GM12878 (cell line): Measurements from ENCODE around the gene PSME3IP1. TPM values are rescaled to one million over a fixed set of nuclear protein-coding genes. Genes with fewer than 3 reads are reported as not detected.

Source experiments
- ATAC-seq: fragments of 200-7000 bp; cut with Tn5 transposase; 3 replicates; pipeline ENCODE4 v1.9.1; 2020; ENCODE audit warnings: mild to moderate bottlenecking, moderate library complexity
- BruUV-seq: library from RNA; stranded (reverse); fragments of 400-500 nt; replicated peaks from 2 replicates; lab custom pipeline; 2021; lab: Mats Ljungman, UMichigan
- CTCF ChIA-PET: fragments of 300-600 bp; sonication (Branson Sonifier 250); formaldehyde crosslinking; extraction: SDS; loops from one replicate; lab custom pipeline; 2021; ENCODE audit warnings: inconsistent platforms; lab: Yijun Ruan, JAX
- POLR2A ChIA-PET: fragments of 350-600 bp; formaldehyde crosslinking; extraction: SDS; loops from one replicate; lab custom pipeline; 2021; ENCODE audit warnings: inconsistent platforms; lab: Charles Lee
- RAD21 ChIA-PET: fragments of 300-600 bp; sonication (Branson Sonifier 250); formaldehyde crosslinking; loops from one replicate; lab custom pipeline; 2023; ENCODE audit warnings: antibody characterized with exemption; ENCODE audit not compliant: unreplicated experiment; lab: Charles Lee
- SMC1A ChIA-PET: fragments of 300-600 bp; sonication (Branson Sonifier 250); formaldehyde crosslinking; loops from one replicate; lab custom pipeline; 2023; ENCODE audit not compliant: unreplicated experiment, uncharacterized antibody; lab: Charles Lee
- DNase-seq: peaks from one replicate; pipeline ENCODE4 v3.0.0-alpha.2; 2011; ENCODE audit warnings: low read depth, low spot score
- FAIRE-seq: peaks from 3 replicates; lab custom pipeline; 2011; peaks lifted over from hg19 to GRCh38; lab: Jason Lieb, UNC
- H2AFZ ChIP-seq: 2 replicates; pipeline ENCODE4 v1.6.0; 2011; ENCODE audit warnings: low read depth, low read length, control low read depth; ENCODE audit not compliant: control insufficient read depth
- H3K27ac ChIP-seq: 2 replicates; pipeline ENCODE4 v1.5.1; 2011; ENCODE audit warnings: control low read depth; ENCODE audit not compliant: control insufficient read depth, insufficient read depth
- H3K27me3 ChIP-seq, 2 experiments: replicated peaks in 1 of 2; 2 replicates each; pipeline versions ENCODE4 v1.6.0 to v1.6.1; 2011; ENCODE audit warnings: low read length in 1 of 2; ENCODE audit not compliant: control insufficient read depth in 2 of 2, insufficient read depth in 2 of 2
- H3K36me3 ChIP-seq, 2 experiments: 2 replicates each; pipeline ENCODE4 v1.5.1; 2011; ENCODE audit warnings: low read length in 1 of 2; ENCODE audit not compliant: control insufficient read depth in 2 of 2, insufficient read depth in 2 of 2
- H3K4me1 ChIP-seq: 2 replicates; pipeline ENCODE4 v1.6.1; 2011; ENCODE audit warnings: mild to moderate bottlenecking, low read length, moderate library complexity, mixed read lengths; ENCODE audit not compliant: control insufficient read depth, insufficient read depth
- H3K4me2 ChIP-seq: 2 replicates; pipeline ENCODE4 v1.6.0; 2011; ENCODE audit warnings: control low read depth; ENCODE audit not compliant: control insufficient read depth, insufficient read depth
- H3K4me3 ChIP-seq: fragments of 200-600 bp; sonication (generic); 2 replicates; pipeline ENCODE4 v1.5.1; 2016
- H3K79me2 ChIP-seq: 2 replicates; pipeline ENCODE4 v1.6.0; 2011; ENCODE audit warnings: low read length; ENCODE audit not compliant: control insufficient read depth, insufficient read depth
- H3K9ac ChIP-seq: 2 replicates; pipeline ENCODE4 v1.8.0; 2011; ENCODE audit warnings: low read length, control low read depth, mixed read lengths; ENCODE audit not compliant: control insufficient read depth, insufficient read depth
- H3K9me3 ChIP-seq: replicated peaks from 3 replicates; pipeline ENCODE4 v1.5.1; 2011; ENCODE audit warnings: mild to moderate bottlenecking, low read length; ENCODE audit not compliant: control insufficient read depth, insufficient read depth
- H4K20me1 ChIP-seq: 2 replicates; pipeline ENCODE4 v1.6.0; 2011; ENCODE audit not compliant: control insufficient read depth, insufficient read depth
- ASH2L ChIP-seq: fragments of 300-600, 200-600 bp; sonication (generic); IDR thresholded peaks from 2 replicates; pipeline ENCODE4 v1.6.1; 2017; ENCODE audit warnings: low read depth, mild to moderate bottlenecking, borderline replicate concordance
- EP300 ChIP-seq, 2 experiments: fragments of 150-350 bp in 1 of 2; IDR thresholded peaks; 2 replicates each; pipeline ENCODE4 v1.6.1; 2011 to 2012; ENCODE audit warnings: low read depth in 2 of 2, low read length in 2 of 2, borderline replicate concordance in 1 of 2, improper control_type of control experiment in 1 of 2, inconsistent platforms in 1 of 2; ENCODE audit not compliant: control insufficient read depth in 1 of 2
- ETV6 ChIP-seq, 2 experiments: fragments of 450-650 bp in 1 of 2; IDR thresholded peaks in 1 of 2; conservative IDR thresholded peaks in 1 of 2; 2 replicates each; pipeline ENCODE4 v1.6.1; 2014; ENCODE audit warnings: antibody characterized with exemption in 1 of 2, borderline replicate concordance in 1 of 2, low read depth in 1 of 2, mild to moderate bottlenecking in 1 of 2, moderate library complexity in 1 of 2
- IRF3 ChIP-seq: fragments of 450-650 bp; IDR thresholded peaks from 2 replicates; pipeline ENCODE4 v1.6.1; 2014; ENCODE audit warnings: mild to moderate bottlenecking
- MYC ChIP-seq: IDR thresholded peaks from 2 replicates; pipeline ENCODE4 v1.6.1; 2011; ENCODE audit warnings: mild to moderate bottlenecking, low read length, moderate library complexity, inconsistent platforms; ENCODE audit not compliant: insufficient read depth, insufficient replicate concordance, insufficient read length, severe bottlenecking
- SIX5 ChIP-seq: IDR thresholded peaks from 2 replicates; pipeline ENCODE4 v1.6.1; 2011; ENCODE audit warnings: mild to moderate bottlenecking, low read depth, low read length, moderate library complexity; ENCODE audit not compliant: severe bottlenecking
- ZZZ3 ChIP-seq: IDR thresholded peaks from 2 replicates; pipeline ENCODE4 v1.6.1; 2011; ENCODE audit warnings: low read depth; ENCODE audit not compliant: control insufficient read depth, insufficient read length
- WGBS: methylation state at CpG from one replicate; pipeline ENCODE4 v1.1.6; 2016; ENCODE audit warnings: low lambda C conversion rate; ENCODE audit not compliant: insufficient replicate concordance, insufficient coverage; ENCODE audit errors: missing lambda C conversion rate; 5-methylcytosine and 5-hydroxymethylcytosine counted together
- in situ Hi-C: fragments of 300-500 bp; cut with MboI; formaldehyde crosslinking; loops from 9 replicates; pipeline ENCODE4 v1.14.3; 2018; ENCODE audit warnings: mixed read lengths
- intact Hi-C: fragments of 100-400 bp; cut with micrococcal nuclease; formaldehyde crosslinking; loops from one replicate; pipeline ENCODE4 v1.14.2; 2022; ENCODE audit not compliant: unreplicated experiment
- polyA plus RNA-seq, 11 experiments: library from polyadenylated mRNA; depleted of rRNA in 4 of 11; unstranded in 6 of 11; stranded (reverse) in 5 of 11; fragments of >200 nt; fragmentation: Nextera tagmentation in 4 of 11; fragmentation: Illumina TruSeq in 1 of 11; extraction: Ambion mirVana in 4 of 11; extraction: Trizol in 1 of 11; gene quantifications; 1 replicate in 1 of 11; 2 replicates in 10 of 11; pipeline versions ENCODE4 v1.2.1 to v1.2.3, GENCODE V29; 2011 to 2016; ENCODE audit warnings: inconsistent platforms in 2 of 11, missing spikeins in 2 of 11, low read depth in 1 of 11
- total RNA-seq, 4 experiments: library from RNA; depleted of rRNA in 3 of 4; stranded (reverse); fragments of >200 nt in 3 of 4; fragmentation: Illumina TruSeq in 1 of 4; extraction: Trizol in 1 of 4; gene quantifications; 2 replicates each; pipeline versions ENCODE4 v1.2.1 to v1.2.3, GENCODE V29; 2013 to 2021

PSME3IP1 gene
- total and polyA plus RNA-seq, 10 of the 15 experiments (the other 5 are each of a cell fraction or from before 2014, with no cell fraction given), result 67.9 to 174 (median 111) TPM

GRCh38 chr16:57138281-57138935, 47.4 kb downstream of the PSME3IP1 start:
- no peaks in the 10 kb centered on the region for H3K79me2 ChIP-seq
- no peaks in the 10 kb centered on the region for H3K27me3 ChIP-seq
- in situ Hi-C loops (no loop called here), intact Hi-C loops (no loop called here)
- no peak for DNase-seq
- no peak overlapping the region for H2AFZ ChIP-seq
- WGBS, result 56% methylated on average over 10 of the region's 10 CpGs
- no peaks in the 10 kb centered on the region for H4K20me1 ChIP-seq
- ChIA-PET POLR2A (no interaction called here), RAD21 (no interaction called here), CTCF (no interaction called here)
- H3K4me3 ChIP-seq, result no peak overlapping the region
- BruUV-seq, result no TSS peak
- peaks cover 21% of the 10 kb centered on the region for H3K4me1 ChIP-seq
- H3K27ac ChIP-seq, result no peak overlapping the region
- ATAC-seq, result no peak
- no peak for FAIRE-seq
- no peak for TF ChIP-seq ASH2L
- TF ChIP-seq ZZZ3, result no peak
- TF ChIP-seq ETV6 (conservative IDR thresholded peaks at IDR 0.05 in 1 of 2, IDR thresholded peaks at IDR 0.05 in 1 of 2; ENCODE audit: borderline replicate concordance in 1 of 2, low read depth in 1 of 2), result no peak
- TF ChIP-seq SIX5, result no peak
- TF ChIP-seq, all 136 proteins: peak for 0
- Histone ChIP-seq H3K4me2 (no peak overlapping the region), H3K9me3 (no peaks in the 10 kb centered on the region), H3K9ac (no peak overlapping the region), H3K36me3 (no peaks in the 10 kb centered on the region)
- SMC1A ChIA-PET, result no interaction called here

GRCh38 chr16:57137566-57138273, 48.1 kb downstream of the PSME3IP1 start:
- DNase-seq (no peak), FAIRE-seq (no peak), ATAC-seq (no peak)
- Histone ChIP-seq H3K4me2 (no peak overlapping the region), H3K27ac (no peak overlapping the region), H2AFZ (no peak overlapping the region), H3K36me3 (no peaks in the 10 kb centered on the region), H3K4me3 (no peak overlapping the region), H3K27me3 (no peaks in the 10 kb centered on the region), H3K79me2 (no peaks in the 10 kb centered on the region), H3K9me3 (no peaks in the 10 kb centered on the region), H3K4me1 (peaks cover 21% of the 10 kb centered on the region), H4K20me1 (no peaks in the 10 kb centered on the region), H3K9ac (no peak overlapping the region)
- no TSS peak for BruUV-seq
- TF ChIP-seq MYC, result no peak
- no peak for TF ChIP-seq IRF3
- TF ChIP-seq ETV6 (conservative IDR thresholded peaks at IDR 0.05 in 1 of 2, IDR thresholded peaks at IDR 0.05 in 1 of 2; ENCODE audit: borderline replicate concordance in 1 of 2, low read depth in 1 of 2), result no peak
- TF ChIP-seq EP300 (IDR thresholded peaks at IDR 0.05; ENCODE audit: borderline replicate concordance in 1 of 2, control insufficient read depth in 1 of 2, low read depth in 2 of 2, low read length in 2 of 2), result no peak
- SMC1A ChIA-PET, result no interaction called here
- POLR2A ChIA-PET, result no interaction called here
- in situ Hi-C loops, result no loop called here
- intact Hi-C loops, result no loop called here
- CTCF ChIA-PET, result no interaction called here
- WGBS, result 55% methylated on average over 10 of the region's 10 CpGs
- RAD21 ChIA-PET, result no interaction called here
